KMS-11 (cell line): ENCODE data around the gene FYN.
A peak's percentile ranks its signal among the peaks of the same experiment; 100 is the strongest.

Source experiments
- H2AFZ ChIP-seq: fragments of 200-600 bp; sonication (generic); 2 replicates; pipeline ENCODE4 v1.6.1; 2016; ENCODE audit warnings: antibody characterized with exemption, mixed run types, low read depth
- H3K27ac ChIP-seq: fragments of 200-600 bp; sonication (generic); 2 replicates; pipeline ENCODE4 v1.6.1; 2016; ENCODE audit warnings: mild to moderate bottlenecking, mixed run types
- H3K27me3 ChIP-seq: fragments of 200-600 bp; sonication (generic); 2 replicates; pipeline ENCODE4 v1.6.1; 2017; ENCODE audit warnings: mild to moderate bottlenecking, low read depth, mixed run types, moderate library complexity; ENCODE audit not compliant: insufficient read depth
- H3K36me3 ChIP-seq: fragments of 200-600 bp; sonication (generic); 2 replicates; pipeline ENCODE4 v1.6.1; 2017; ENCODE audit warnings: mild to moderate bottlenecking, mixed run types; ENCODE audit not compliant: insufficient read depth
- H3K4me1 ChIP-seq: fragments of 200-600 bp; sonication (generic); 2 replicates; pipeline ENCODE4 v1.6.1; 2016; ENCODE audit warnings: mild to moderate bottlenecking, low read depth, mixed run types; ENCODE audit not compliant: poor library complexity, severe bottlenecking
- H3K4me2 ChIP-seq: fragments of 200-600 bp; sonication (generic); 2 replicates; pipeline ENCODE4 v1.7.0; 2016; ENCODE audit warnings: mild to moderate bottlenecking, mixed run types
- H3K4me3 ChIP-seq: fragments of 200-600 bp; sonication (generic); IDR thresholded peaks from 2 replicates; pipeline ENCODE4 v1.6.1; 2017; ENCODE audit warnings: low read depth, low read length, mixed read lengths; ENCODE audit not compliant: insufficient read depth
- H3K79me2 ChIP-seq: fragments of 200-600 bp; sonication (generic); 2 replicates; pipeline ENCODE4 v1.6.1; 2016; ENCODE audit warnings: low read depth, mixed run types; ENCODE audit not compliant: insufficient read depth
- H3K9ac ChIP-seq: fragments of 200-600 bp; sonication (generic); 2 replicates; pipeline ENCODE4 v1.6.1; 2016; ENCODE audit warnings: mild to moderate bottlenecking, mixed run types
- H4K20me1 ChIP-seq: fragments of 200-600 bp; sonication (generic); 2 replicates; pipeline ENCODE4 v1.6.1; 2016; ENCODE audit warnings: mild to moderate bottlenecking, mixed run types; ENCODE audit not compliant: insufficient read depth
- CTCF ChIP-seq: fragments of 200-600 bp; sonication (generic); conservative IDR thresholded peaks from 2 replicates; pipeline ENCODE4 v1.6.1; 2017; ENCODE audit warnings: low read depth, mild to moderate bottlenecking, antibody characterized with exemption, low read length, moderate library complexity, mixed read lengths

Gene FYN

GRCh38 chr6:111843347-111844147, 29.7 kb downstream of the FYN start:
- Histone ChIP-seq H3K4me1 (peaks cover 94% of the 10 kb centered on the region), H3K27me3 (no peaks in the 10 kb centered on the region), H3K36me3 (no peaks in the 10 kb centered on the region), H3K79me2 (peaks cover 12% of the 10 kb centered on the region; the same call in 1 of the 2 replicates), H4K20me1 (no peaks in the 10 kb centered on the region), H3K4me3 (no peak overlapping the region), H3K9ac (peak overlapping the region; percentile 59; the same call in 1 of the 2 replicates), H3K27ac (peak overlapping the region; percentile 95), H3K4me2 (peak overlapping the region; percentile 81), H2AFZ (no peak overlapping the region)
- TF ChIP-seq CTCF, result no peak

GRCh38 chr6:111842891-111843290, 30.4 kb downstream of the FYN start:
- peaks cover 98% of the 10 kb centered on the region for H3K4me1 ChIP-seq
- H3K4me2 ChIP-seq, result peak overlapping the region; percentile 81
- H3K79me2 ChIP-seq, result peaks cover 12% of the 10 kb centered on the region; the same call in 1 of the 2 replicates
- peak overlapping the region; percentile 59; the same call in 1 of the 2 replicates for H3K9ac ChIP-seq
- H2AFZ ChIP-seq, result no peak overlapping the region
- H3K27me3 ChIP-seq, result no peaks in the 10 kb centered on the region
- TF ChIP-seq CTCF, result no peak
- H4K20me1 ChIP-seq, result no peaks in the 10 kb centered on the region
- no peak overlapping the region for H3K4me3 ChIP-seq
- H3K27ac ChIP-seq, result peak overlapping the region; percentile 95
- H3K36me3 ChIP-seq, result no peaks in the 10 kb centered on the region

GRCh38 chr6:111842271-111842822, 30.9 kb downstream of the FYN start:
- no peaks in the 10 kb centered on the region for H3K27me3 ChIP-seq
- H3K4me1 ChIP-seq, result peaks cover 94% of the 10 kb centered on the region
- peaks cover 8% of the 10 kb centered on the region; the same call in 1 of the 2 replicates for H3K79me2 ChIP-seq
- H3K9ac ChIP-seq, result peak overlapping the region; percentile 59; the same call in 1 of the 2 replicates
- H3K4me3 ChIP-seq, result no peak overlapping the region
- no peaks in the 10 kb centered on the region for H4K20me1 ChIP-seq
- H2AFZ ChIP-seq, result no peak overlapping the region
- TF ChIP-seq CTCF, result no peak
- H3K36me3 ChIP-seq, result no peaks in the 10 kb centered on the region
- peak overlapping the region; percentile 81 for H3K4me2 ChIP-seq
- H3K27ac ChIP-seq, result peak overlapping the region; percentile 95

GRCh38 chr6:111841822-111842221, 31.4 kb downstream of the FYN start:
- Histone ChIP-seq H3K27ac (peak overlapping the region; percentile 95; the same call in 1 of the 2 replicates), H3K36me3 (no peaks in the 10 kb centered on the region), H2AFZ (no peak overlapping the region), H3K9ac (no peak overlapping the region), H3K4me3 (no peak overlapping the region), H3K27me3 (no peaks in the 10 kb centered on the region), H4K20me1 (no peaks in the 10 kb centered on the region), H3K79me2 (peaks cover 8% of the 10 kb centered on the region; the same call in 1 of the 2 replicates), H3K4me1 (peaks cover 89% of the 10 kb centered on the region), H3K4me2 (peak overlapping the region; percentile 81; the same call in 1 of the 2 replicates)
- no peak for TF ChIP-seq CTCF
